HG03159 (cell line): ENCODE results near the gene GTF3C6.
"Not testable (repeated sequence)": the region's sequence is repeated elsewhere in the genome, so short reads cannot be mapped to it uniquely, and the experiment has no call there.

ENCODE experiments used
- ATAC-seq: cut with Tn5 transposase; IDR thresholded peaks from one replicate; pipeline ENCODE4 v1.9.1; 2021; ENCODE audit warnings: mild to moderate bottlenecking, moderate library complexity; ENCODE audit not compliant: unreplicated experiment

The GTF3C6 gene, protein sequence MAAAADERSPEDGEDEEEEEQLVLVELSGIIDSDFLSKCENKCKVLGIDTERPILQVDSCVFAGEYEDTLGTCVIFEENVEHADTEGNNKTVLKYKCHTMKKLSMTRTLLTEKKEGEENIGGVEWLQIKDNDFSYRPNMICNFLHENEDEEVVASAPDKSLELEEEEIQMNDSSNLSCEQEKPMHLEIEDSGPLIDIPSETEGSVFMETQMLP

DNA sequence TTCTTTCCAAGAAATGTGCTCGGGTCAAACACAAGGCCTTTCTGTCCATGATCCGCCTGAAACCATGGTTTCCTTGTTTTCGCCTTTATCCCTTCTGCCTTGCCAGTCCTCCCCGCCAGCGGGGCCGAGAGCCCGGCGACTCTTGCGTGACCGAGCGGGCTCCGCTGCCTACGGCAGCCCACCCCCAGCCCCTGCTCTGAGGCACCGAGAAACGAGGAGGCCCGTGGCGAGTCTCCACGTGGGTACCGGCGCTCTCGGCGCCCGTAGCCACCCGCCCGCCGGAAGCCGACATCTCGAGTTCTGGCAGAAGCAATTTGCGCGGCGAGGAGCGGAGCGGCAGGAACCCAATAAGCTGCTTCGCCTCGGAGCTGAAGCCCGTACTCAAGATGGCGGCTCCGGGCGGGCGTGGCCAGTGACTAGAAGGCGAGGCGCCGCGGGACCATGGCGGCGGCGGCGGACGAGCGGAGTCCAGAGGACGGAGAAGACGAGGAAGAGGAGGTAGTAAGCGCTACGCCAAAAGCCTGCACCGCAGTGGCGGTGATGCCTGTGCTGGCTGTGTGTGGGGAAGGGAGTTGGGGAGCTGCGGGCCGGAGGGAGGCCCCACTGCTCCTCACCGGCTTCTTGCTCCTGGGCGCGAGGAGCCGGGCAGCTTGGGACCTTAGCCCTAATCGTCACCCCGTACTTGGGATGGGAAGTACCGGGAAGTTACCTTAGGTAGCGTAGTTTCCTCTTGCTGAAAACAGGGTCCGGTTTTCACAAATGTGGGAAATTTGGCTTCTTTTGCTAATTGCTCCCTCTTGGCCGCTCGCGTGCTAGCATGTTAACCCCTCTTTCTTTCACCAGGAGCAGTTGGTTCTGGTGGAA is at the start of gene GTF3C6:
Gene GTF3C6 (plus strand): TSS at position 378 of the 864 bp plus-strand sequence. CDS start 64 bp downstream, at position 442.
- peak; percentile 98 for ATAC-seq

DNA sequence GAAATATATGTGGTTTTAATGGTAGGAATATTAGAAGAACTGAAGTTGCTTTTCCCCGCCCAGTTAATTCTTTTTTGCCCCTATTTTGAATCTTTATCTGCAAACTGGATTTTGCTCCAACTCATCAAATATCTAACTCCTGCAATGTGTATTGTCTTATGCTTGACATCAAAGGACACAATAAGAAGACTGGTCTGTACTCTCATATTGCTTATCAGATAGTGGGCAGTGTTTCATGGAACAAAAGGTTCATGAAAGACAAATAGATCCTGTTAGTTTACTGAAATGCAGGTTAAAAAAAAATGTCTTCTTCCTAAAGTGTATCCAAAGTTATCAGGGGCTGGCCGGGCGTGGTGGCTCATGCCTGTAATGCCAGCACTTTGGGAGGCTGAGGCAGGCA is 27.7 kb upstream of the GTF3C6 start:
- ATAC-seq = no peak

DNA sequence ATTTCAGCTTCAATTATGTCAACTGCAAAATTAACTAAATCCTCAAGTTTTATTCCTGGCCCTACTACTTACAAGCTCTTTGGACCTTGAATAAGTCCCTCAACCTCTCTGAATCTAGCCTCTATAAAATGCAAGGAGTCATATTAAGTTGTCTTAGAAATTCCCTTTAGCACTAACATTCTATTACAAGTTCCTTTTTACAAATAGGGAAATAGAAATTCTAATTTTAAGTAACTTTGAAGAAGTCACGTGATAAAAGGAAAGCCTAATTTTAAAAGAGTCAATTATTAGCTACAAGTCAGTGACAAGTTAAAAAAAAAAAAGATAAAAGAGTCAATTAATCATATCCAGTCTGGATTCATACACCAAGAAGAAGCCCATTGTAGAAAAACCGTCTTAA is 24.6 kb upstream of the GTF3C6 start:
- no peak for ATAC-seq

DNA sequence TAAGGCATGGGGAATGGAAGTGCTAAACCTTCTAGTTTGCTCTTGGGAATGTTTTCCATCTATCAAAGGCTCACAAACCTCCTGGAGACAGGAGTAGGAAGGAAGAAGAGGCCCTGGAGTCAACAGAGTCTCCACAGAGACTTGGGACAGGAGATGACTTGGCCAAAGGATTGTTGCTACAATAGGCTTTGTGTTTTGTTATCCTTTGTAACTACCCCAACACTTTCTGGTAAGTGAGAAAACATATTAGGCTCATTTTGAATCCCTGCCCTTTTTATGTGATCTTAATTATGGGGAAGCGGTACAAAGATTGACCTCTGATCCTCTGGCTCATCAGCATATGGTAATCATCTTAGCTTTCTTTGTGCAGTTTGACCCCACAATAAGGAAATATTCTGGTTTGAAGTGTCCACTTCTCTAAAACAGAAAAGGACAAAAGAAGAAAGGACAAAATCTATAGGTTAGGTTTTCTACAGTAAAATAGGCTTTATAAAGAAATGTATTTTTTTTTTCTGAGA is 24.1 kb upstream of the GTF3C6 start:
- no peak for ATAC-seq

DNA sequence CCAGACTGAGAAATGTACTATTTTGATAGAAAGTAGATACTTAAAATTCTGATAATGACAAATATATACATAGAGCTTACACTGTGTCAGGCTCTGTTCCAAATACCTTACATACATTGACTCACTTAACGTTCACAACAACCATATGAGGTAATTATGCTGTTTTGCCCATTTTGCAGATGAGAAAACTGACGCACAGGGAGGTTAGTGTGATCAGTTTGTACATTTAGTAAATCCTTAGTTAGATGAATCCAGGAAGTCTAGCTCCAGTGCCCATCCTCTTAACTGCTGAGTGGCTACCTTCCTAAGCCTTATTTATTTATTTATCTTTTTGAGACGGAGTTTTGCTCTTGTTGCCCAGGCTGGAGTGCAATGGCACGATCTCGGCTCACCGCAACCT is 23.3 kb upstream of the GTF3C6 start:
- ATAC-seq = no peak

DNA sequence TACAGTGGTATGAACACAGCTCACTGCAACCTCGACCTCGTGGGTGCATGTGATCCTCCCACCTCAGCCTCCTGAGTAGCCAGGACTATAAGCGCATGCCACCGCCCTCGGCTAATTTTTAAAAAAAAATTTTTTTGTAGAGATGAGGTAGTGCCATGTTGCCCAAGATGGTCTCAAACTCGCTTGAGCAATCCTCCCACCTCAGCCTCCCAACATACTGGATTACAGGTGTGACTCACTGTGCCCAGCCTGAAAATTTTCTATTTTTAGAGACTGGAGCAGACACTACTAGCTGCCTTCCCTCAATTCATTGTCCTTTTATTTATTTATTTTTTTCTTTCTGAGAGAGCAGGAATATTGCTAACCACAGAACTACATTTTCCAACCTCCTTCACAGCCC is 20.3 kb upstream of the GTF3C6 start:
- ATAC-seq = no peak

DNA sequence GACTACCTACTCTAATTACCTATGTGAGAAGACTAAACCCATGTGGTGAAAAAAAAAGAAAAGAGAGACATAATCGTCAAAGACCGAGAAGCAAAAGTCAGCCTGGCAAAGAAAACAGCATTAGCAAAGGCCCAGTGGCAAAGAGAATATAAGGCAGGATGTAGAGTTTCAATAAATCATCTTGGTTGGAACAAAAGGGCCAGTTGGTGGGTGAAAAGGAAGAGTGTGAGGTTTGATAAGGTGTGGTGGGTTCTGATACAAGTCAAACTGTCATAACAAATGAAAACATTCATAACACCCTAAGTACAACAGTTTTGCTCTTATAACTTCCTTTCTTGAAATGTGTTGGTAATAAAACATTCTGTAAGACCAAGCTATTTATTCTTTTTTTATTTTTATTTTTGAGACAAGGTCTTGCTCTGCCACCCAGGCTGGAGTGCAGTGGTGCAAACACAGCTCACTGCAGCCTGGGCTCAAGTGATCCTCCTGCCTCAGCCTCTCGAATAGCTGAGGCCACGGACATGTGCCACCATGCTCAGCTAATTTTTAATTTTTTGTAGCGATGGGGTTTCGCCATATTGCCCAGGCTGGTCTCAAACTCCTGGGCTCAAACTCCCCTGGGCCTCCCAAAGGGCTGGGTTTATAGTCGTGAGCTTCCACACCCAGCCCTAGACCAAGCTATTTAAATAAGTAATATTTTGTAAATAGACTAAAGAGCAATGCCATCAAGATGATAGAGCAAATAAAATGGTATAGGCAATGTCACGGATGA is 18.9 kb upstream of the GTF3C6 start:
- no peak for ATAC-seq

DNA sequence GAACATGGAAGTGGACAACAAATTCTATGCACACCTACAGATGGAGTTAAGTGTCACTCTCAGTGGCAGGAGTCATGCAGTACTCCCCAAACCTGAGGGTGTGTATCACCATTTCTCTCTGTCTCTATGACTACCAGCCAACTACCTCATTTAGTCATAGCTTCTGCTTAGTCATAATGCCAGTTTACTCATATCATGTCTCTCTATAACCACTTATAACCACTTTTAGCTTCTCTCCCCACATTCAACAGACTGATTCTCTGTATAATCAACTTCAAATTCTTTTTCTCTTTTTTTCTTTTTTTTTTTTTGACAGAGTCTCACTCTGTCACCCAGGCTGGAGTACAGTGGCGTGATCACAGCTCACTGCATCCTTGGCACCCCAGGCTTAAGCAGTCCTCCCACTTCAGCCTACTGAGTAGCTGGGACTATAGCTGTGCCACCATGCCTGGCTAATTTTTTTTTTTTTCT is 13.8 kb upstream of the GTF3C6 start:
- peak; percentile 100 for ATAC-seq

DNA sequence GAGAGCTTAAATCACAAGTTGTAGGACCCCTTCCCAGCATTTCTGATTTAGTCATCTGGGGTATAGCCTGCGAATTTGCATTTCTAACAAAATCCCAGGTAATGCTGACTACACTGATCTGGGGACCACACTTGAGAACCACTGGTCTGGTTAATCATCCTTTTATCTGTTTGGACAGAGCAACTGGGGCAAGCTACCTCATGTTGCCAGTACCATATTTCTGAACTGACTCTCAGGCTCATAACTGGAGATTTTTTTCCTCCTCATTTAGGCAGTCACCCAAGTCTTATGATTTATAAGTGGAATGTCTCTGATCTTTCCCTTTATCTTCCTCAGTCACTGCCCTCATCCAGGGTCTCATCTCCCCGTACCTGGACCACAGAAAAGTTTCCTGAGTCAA is 12.0 kb upstream of the GTF3C6 start:
- ATAC-seq = no peak

DNA sequence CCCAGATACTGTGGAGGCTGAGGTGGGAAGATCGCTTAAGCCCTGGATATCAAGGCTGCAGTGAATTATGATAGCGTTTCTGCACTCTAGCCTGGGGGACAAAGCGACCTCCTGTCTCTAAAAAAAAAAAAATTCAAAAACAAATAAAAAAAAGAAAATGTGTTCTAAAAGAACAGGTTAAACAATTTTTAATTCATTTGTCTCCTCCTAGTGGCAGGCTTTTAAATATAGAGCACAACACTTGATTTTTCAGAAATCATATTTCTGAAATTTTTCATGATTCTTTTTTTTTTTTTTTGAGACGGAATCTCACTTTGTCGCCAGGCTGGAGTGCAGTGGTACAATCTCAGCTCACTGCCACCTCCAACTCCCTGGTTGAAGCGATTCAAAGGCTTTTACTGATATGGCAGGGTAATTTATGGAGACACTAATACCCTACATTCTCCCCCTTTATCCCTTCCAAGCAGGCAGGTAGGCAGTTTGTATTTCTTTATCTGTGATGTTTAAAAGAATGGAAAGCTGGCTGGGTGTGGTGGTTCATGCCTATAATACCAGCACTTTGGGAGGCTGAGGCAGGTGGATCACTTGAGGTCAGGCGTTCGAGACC is 8.7 kb upstream of the GTF3C6 start:
- no peak for ATAC-seq

DNA sequence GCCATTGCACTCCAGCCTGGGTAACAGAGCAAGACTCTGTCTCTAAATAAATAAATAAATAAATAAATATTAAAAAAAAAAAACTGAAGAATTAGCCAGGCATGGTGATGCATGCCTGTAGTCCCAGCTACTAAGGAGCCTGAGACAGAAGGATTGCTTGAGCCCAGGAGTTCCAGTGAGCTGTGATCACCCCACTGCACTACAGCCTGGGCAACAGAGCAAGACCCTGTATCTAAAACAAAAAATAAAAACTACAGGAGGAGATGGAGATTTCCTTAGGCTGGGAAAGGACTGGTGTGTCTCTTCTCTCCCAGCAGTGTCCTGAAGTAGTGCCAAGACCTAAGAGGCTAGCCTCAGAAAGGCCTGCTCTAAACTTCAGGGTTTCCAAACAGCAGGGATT is 8.1 kb upstream of the GTF3C6 start:
- ATAC-seq = no peak

DNA sequence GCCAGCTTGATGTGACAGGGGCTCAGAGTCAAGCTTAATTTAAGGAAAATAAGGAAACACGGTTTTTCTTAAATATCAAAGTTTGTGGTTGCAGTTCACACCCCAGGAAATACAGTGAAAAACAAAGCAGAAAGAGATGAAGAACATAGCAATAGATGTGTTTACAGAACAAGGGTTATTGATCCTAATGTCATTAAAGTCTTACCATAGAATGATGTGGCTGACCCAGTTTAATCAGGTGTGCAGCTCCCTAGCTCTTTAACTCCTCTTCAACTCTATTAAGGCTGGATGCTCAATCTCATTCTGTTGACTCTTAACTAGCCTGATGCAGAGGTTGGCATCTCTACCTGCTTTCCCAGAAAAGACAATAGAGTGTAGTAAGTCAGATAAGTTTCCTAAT is 7.5 kb upstream of the GTF3C6 start:
- ATAC-seq = no peak

DNA sequence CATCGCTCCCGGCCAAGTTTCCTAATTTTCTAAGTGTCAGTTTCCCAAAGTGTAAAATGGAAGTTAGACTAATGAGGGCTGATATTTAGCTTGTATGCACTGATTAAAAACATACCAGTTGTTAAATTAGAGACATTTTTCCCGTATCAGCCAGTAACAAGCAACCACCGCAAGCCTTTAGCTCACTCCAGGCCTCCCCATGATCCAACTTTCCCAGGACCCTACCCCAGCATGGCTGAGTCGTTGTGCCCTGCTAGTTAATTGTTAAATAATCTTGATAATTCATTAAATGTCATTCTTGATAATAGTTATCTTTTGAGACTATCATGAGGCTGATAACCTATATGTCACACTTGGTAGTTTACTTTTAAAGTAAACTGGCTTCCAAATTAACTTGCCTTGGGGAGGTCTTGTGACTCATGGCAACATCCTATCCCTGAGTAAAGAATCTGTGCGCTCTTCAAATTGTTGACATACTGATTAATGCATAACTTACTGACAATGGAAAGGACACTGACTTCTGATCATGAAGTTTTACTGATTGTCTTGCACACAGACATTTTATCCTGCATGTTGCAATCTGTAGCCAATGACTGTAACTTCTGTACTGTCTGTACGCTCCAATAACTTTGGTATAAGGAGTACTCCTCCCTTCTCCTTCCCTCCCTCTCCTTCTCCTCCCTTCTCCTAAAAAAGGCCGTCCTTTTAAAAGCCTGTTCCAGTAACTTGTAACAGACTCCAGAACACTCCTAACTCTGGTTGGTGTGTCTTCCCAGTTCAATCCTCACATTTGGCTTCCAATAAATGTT is 6.3 kb upstream of the GTF3C6 start:
- ATAC-seq = no peak

DNA sequence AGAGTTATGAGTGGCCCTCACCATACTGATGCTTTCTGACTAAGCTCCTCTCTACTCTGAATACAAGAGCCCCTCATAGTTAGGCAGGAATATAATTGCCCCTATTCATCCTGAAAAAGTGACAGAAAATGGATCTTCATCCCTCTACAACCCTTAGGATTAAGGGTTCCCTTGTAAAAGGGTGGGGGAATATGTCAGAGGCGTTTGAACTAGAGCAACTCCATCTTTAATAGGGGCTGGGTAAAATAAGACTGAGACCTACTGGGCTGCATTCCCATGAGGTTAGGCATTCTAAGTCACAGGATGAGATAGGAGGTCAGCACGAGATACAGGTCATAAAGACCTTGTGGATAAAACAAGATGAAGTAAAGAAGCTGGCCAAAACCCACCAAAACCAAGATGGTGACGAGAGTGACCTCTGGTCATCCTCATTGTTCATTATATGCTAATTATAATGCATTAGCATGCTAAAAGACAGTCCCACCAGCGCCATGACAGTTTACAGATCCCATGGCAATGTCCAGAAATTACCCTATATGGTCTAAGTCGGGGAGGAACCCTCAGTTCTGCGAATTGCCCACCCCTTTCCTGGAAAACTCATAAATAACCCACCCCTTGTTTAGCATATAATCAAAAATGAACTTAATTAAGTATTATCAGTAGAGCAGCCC is 4.7 kb upstream of the GTF3C6 start:
- ATAC-seq = no peak

DNA sequence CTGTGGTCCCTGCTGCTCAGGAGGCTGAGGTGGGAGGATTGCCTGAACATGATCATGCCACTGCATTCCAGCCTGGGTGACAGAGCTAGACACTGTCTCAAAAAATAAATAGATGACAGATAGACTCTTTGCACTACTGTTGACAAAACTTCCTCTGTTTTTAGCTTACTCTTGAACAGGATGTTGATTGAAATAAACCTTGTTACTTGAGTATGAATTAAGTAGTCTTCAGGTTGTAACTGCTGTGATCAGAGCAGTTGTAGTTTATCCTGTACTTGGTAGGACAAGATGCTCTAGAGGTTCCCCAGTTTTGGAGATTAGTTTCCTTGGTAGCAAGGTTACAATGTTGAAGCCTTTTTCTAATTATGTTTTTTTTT is 1.5 kb downstream of the GTF3C6 start:
- ATAC-seq = no peak

DNA sequence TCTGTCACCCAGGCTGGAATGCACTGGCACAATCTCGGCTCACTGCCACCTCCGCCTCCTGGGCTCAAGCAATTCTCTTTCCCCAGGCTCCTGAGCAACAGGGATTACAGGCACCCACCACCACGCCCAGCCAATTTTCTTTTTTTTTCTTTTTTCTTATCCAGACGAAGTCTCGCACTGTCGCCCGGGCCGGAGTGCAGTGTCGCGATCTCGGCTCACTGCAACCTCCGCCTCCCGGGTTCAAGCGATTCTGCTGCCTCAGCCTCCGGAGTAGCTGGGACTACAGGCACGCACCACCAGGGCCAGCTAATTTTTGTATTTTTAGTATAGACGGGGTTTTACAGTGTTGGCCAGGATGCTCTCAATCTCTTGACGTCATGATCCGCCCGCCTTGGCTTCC is 4.1 kb downstream of the GTF3C6 start:
- not testable (repeated sequence) for ATAC-seq

DNA sequence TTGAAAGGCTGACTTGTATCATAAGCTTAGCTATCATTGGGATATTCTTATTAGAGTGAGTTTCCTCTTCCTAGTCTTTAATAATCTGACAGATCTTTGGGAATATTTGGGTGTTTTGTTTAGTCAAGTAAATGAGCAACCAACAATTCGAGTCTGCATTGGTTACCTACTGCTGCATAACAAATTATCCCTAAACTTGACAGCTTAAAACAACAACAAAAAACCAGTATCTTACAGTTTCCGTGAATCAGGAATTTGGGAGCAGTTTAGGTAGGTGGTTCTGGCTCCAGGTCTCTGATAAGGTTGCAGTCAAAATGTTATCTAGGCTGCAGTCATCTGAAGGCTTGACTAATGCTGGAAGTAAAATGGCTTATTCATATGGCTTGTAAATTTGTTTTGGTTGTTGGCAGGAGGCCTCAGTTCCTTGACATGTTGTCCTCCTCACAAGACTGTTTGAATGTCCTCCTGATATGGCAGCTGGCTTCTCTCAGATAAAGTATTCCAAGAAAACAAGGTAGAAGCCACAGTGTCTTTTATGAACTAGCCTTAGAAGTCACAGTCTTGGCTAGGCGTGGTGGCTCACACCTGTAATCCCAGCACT is 7.2 kb downstream of the GTF3C6 start:
- no peak for ATAC-seq

DNA sequence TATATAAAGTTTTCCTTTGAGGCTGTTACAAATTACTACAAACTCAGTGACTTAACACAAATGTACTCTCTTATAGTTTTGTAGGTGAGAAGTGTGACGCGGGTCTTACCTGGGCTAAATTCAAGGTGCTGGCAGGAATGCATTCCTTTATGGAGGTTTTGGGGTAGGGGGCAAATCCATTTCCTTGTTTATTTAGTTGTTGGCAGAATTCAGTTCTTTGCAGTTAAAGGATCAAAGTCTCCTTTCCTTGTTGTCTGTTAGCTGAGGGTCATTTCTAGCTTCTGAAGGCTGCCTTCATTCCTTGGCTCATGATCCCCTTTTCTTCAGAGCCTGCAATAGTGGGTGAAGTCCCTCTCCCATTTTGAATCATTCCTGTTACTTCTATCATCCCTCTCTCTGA is 10.2 kb downstream of the GTF3C6 start:
- not testable (repeated sequence) for ATAC-seq

DNA sequence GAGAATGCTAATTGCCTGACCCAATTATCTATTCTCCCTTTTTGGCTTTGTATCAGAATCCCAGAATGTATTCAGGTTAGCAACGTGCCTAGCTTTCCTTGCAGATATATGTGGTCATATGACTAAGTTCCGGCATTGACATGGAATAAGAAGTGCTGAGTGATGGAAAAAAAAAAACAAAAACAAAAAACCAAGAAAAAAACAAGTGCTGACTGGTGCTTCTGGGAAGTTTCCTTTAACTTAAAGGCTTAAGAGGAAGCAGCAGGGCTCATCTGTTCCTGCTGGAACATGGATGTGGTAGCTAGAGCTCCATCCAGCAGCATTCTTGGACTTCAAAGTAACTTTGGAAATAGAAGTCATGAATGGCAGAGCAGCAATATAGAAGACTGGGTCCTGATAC is 13.0 kb downstream of the GTF3C6 start:
- no peak for ATAC-seq
